ENCODE measurements around the gene INKA1.

Gene INKA1

DNA sequence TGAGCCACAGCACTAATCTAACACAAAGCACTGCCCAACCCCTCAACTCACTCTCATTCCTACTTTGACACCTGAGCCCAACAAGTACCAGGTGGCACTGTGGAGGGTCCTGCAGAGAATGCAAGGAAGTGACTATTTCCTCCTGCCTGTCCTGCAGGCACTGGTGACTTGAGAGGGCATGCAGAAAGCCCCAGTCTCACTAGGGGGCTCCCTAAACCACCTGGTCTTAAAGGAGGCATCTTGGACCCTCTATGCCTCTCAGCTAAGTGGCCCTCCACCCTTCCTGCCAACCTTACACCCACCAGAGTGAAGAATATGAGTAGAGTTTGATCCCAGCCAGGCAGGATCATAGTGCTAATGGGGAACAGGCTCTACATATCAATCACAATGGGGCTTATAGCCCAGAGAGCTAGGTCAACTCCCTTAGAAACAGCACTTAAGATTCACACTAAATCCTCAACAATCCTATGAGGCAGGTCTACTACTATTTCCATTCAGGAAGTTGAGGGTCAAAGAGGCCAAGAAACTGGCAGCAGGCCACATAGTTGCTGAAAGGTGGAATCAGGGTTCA is 38.1 kb downstream of the INKA1 start:
- DNase-seq (ENCODE audit: low read depth in 1 of 2, low spot score in 1 of 2): peak in 1 of 2 experiments; percentile 45
- TF ChIP-seq POLR2AphosphoS5 (IDR thresholded peaks at IDR 0.05; ENCODE audit: low read depth) (no peak), GABPA (IDR thresholded peaks at IDR 0.05; ENCODE audit: low read depth) (no peak), SPI1 (IDR thresholded peaks at IDR 0.05; ENCODE audit: borderline replicate concordance, low read depth) (no peak)
- TF ChIP-seq, protein P1, sequence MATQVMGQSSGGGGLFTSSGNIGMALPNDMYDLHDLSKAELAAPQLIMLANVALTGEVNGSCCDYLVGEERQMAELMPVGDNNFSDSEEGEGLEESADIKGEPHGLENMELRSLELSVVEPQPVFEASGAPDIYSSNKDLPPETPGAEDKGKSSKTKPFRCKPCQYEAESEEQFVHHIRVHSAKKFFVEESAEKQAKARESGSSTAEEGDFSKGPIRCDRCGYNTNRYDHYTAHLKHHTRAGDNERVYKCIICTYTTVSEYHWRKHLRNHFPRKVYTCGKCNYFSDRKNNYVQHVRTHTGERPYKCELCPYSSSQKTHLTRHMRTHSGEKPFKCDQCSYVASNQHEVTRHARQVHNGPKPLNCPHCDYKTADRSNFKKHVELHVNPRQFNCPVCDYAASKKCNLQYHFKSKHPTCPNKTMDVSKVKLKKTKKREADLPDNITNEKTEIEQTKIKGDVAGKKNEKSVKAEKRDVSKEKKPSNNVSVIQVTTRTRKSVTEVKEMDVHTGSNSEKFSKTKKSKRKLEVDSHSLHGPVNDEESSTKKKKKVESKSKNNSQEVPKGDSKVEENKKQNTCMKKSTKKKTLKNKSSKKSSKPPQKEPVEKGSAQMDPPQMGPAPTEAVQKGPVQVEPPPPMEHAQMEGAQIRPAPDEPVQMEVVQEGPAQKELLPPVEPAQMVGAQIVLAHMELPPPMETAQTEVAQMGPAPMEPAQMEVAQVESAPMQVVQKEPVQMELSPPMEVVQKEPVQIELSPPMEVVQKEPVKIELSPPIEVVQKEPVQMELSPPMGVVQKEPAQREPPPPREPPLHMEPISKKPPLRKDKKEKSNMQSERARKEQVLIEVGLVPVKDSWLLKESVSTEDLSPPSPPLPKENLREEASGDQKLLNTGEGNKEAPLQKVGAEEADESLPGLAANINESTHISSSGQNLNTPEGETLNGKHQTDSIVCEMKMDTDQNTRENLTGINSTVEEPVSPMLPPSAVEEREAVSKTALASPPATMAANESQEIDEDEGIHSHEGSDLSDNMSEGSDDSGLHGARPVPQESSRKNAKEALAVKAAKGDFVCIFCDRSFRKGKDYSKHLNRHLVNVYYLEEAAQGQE (IDR thresholded peaks at IDR 0.05; ENCODE audit: insufficient replicate concordance, low read depth): no peak
- TF ChIP-seq, protein P2, sequence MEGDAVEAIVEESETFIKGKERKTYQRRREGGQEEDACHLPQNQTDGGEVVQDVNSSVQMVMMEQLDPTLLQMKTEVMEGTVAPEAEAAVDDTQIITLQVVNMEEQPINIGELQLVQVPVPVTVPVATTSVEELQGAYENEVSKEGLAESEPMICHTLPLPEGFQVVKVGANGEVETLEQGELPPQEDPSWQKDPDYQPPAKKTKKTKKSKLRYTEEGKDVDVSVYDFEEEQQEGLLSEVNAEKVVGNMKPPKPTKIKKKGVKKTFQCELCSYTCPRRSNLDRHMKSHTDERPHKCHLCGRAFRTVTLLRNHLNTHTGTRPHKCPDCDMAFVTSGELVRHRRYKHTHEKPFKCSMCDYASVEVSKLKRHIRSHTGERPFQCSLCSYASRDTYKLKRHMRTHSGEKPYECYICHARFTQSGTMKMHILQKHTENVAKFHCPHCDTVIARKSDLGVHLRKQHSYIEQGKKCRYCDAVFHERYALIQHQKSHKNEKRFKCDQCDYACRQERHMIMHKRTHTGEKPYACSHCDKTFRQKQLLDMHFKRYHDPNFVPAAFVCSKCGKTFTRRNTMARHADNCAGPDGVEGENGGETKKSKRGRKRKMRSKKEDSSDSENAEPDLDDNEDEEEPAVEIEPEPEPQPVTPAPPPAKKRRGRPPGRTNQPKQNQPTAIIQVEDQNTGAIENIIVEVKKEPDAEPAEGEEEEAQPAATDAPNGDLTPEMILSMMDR (IDR thresholded peaks at IDR 0.05; ENCODE audit: insufficient read depth, low read length): peak; percentile 51
- Histone ChIP-seq H3K27me3 (ENCODE audit: insufficient read depth, poor library complexity, severe bottlenecking) (no peaks in the 10 kb centered on the region), H3K4me3 (replicated peaks; ENCODE audit: insufficient read depth, low read length) (no peak overlapping the region), H3K27ac (replicated peaks) (no peak overlapping the region)

DNA sequence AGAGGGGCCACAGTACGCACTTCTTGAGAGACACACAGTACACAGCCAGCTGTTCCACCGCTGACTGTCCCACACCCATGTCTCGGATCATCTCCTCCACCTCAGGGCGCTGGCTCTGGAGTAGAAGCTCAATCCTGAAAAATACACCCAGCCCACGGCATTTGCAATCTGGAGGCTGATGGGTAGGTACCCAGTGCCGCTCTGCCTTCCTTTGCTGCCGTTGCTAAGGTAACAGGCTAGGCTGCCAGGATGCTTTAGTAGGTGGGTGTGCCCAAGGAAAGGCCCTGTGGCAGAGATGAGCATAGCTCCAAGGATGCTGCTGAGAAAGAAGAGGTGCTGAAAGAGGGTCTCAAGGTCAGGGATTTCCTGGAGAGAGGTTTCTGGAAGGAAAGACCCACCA is 38.7 kb downstream of the INKA1 start:
- Histone ChIP-seq H3K4me3 (replicated peaks; ENCODE audit: insufficient read depth, low read length) (no peak overlapping the region), H3K27ac (replicated peaks) (no peak overlapping the region), H3K27me3 (ENCODE audit: insufficient read depth, poor library complexity, severe bottlenecking) (no peaks in the 10 kb centered on the region)
- TF ChIP-seq GABPA (IDR thresholded peaks at IDR 0.05; ENCODE audit: low read depth) (no peak), POLR2AphosphoS5 (IDR thresholded peaks at IDR 0.05; ENCODE audit: low read depth) (no peak), SPI1 (IDR thresholded peaks at IDR 0.05; ENCODE audit: borderline replicate concordance, low read depth) (no peak)
- TF ChIP-seq, protein P1 (IDR thresholded peaks at IDR 0.05; ENCODE audit: insufficient replicate concordance, low read depth): no peak
- TF ChIP-seq, protein P2 (IDR thresholded peaks at IDR 0.05; ENCODE audit: insufficient read depth, low read length): no peak
- no peak for DNase-seq (ENCODE audit: low read depth in 1 of 2, low spot score in 1 of 2)

DNA sequence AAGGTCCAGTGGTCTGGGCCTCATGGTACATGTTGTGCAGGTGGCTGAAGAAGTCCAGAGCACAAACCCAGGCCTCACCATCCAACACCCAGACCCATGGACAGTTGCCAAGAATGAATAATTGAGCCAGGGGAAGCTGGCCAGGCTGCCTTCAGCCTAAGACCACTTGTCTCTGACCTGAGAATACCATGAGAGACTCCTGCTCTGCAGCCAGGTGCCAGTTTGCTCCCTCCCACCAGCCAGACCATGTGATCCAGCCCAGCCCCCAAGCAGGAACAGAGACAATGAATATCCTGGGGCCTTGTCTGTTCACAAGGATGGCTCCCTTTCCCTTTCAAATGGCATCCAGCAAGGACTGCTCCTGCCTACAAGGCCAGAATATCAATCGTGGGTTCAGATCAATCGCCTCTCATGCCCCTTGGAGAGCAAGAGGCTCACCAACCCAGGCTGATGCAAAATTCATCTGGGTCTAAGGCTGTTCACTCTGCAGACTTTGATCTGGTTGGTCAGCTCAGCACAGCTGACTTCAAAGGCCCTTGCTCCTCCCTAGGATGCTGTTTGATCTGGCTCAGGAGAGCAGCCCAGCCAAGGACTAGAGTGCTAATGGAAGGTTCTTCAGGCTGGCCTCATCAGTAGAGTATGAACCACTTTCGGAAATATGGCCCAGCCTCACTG is 39.9 kb downstream of the INKA1 start:
- TF ChIP-seq, protein P1 (IDR thresholded peaks at IDR 0.05; ENCODE audit: insufficient replicate concordance, low read depth): no peak
- no peak for TF ChIP-seq SPI1 (IDR thresholded peaks at IDR 0.05; ENCODE audit: borderline replicate concordance, low read depth)
- no peak overlapping the region for H3K4me3 ChIP-seq (replicated peaks; ENCODE audit: insufficient read depth, low read length)

More for the DNA sequence above, 39.9 kb downstream of the INKA1 start:
- DNase-seq (ENCODE audit: low read depth in 1 of 2, low spot score in 1 of 2): no peak
- Histone ChIP-seq H3K27me3 (ENCODE audit: insufficient read depth, poor library complexity, severe bottlenecking) (no peaks in the 10 kb centered on the region), H3K27ac (replicated peaks) (no peak overlapping the region)
